Activated naive CD4-positive, alpha-beta T cell treated with anti-CD3 and anti-CD28 coated beads, Interleukin-2, amount 10 ng/mL, durations not matched to agents 7 days and 5 days (primary cell): Measurements from ENCODE around the gene CTSE.

Source experiments
- CTCF ChIA-PET: fragments of 350-600 bp; sonication (Branson Sonifier 250); formaldehyde crosslinking; loops from one replicate; lab custom pipeline; 2021; ENCODE audit warnings: antibody characterized with exemption; lab: Charles Lee
- DNase-seq: peaks from one replicate; pipeline ENCODE4 v3.0.0-alpha.2; 2020
- H3K27ac Mint-ChIP-seq: one replicate; pipeline ENCODE4 v1.8.0; 2021; ENCODE audit warnings: mild to moderate bottlenecking, moderate library complexity, mixed read lengths
- H3K27me3 Mint-ChIP-seq: one replicate; pipeline ENCODE4 v1.8.0; 2021; ENCODE audit warnings: mild to moderate bottlenecking, mixed read lengths
- H3K36me3 Mint-ChIP-seq: one replicate; pipeline ENCODE4 v1.8.0; 2021; ENCODE audit warnings: mixed read lengths
- H3K4me1 Mint-ChIP-seq: one replicate; pipeline ENCODE4 v1.8.0; 2021; ENCODE audit warnings: mixed read lengths
- H3K4me3 Mint-ChIP-seq: one replicate; pipeline ENCODE4 v1.8.0; 2021; ENCODE audit warnings: mild to moderate bottlenecking, moderate library complexity, mixed read lengths
- H3K9me3 Mint-ChIP-seq: one replicate; pipeline ENCODE4 v1.8.0; 2021; ENCODE audit warnings: mixed read lengths

CTSE gene

GRCh38 chr1:206020393-206021007, 3.2 kb downstream of the CTSE start:
- no peaks in the 10 kb centered on the region for H3K36me3 Mint-ChIP-seq
- H3K27me3 Mint-ChIP-seq: peaks cover 52% of the 10 kb centered on the region
- CTCF ChIA-PET: no interaction called here
- no peak overlapping the region for H3K4me3 Mint-ChIP-seq
- H3K4me1 Mint-ChIP-seq: no peaks in the 10 kb centered on the region
- no peaks in the 10 kb centered on the region for H3K9me3 Mint-ChIP-seq
- DNase-seq: no peak
- no peak overlapping the region for H3K27ac Mint-ChIP-seq

- H3K4me1 Mint-ChIP-seq: peaks cover 28% of the 10 kb centered on the region
- CTCF ChIA-PET: interaction anchor here (1.4 kb wide), 1 partner anchor 14 kb away, joined by 4 read pairs; no protein-coding TSS in a partner anchor
- peaks cover 17% of the 10 kb centered on the region for H3K27me3 Mint-ChIP-seq
- no peak overlapping the region for H3K4me3 Mint-ChIP-seq
- DNase-seq: no peak
- H3K36me3 Mint-ChIP-seq: no peaks in the 10 kb centered on the region
- no peaks in the 10 kb centered on the region for H3K9me3 Mint-ChIP-seq
- no peak overlapping the region for H3K27ac Mint-ChIP-seq
Observed at GRCh38 chr1:206015071-206015470, 8.6 kb downstream of the CTSE start.

- no peak for DNase-seq
Observed at GRCh38 chr1:206014601-206015000, 9.1 kb downstream of the CTSE start.

GRCh38 chr1:206013026-206013795, 10.5 kb downstream of the CTSE start:
- no peak overlapping the region for H3K27ac Mint-ChIP-seq
- CTCF ChIA-PET: interaction anchor here (1.4 kb wide), 1 partner anchor 17 kb away, joined by 3 read pairs; no protein-coding TSS in a partner anchor
- peaks cover 28% of the 10 kb centered on the region for H3K4me1 Mint-ChIP-seq

More at GRCh38 chr1:206014601-206015000, 9.1 kb downstream of the CTSE start:
- Mint-ChIP-seq H3K9me3 (no peaks in the 10 kb centered on the region), H3K4me1 (peaks cover 28% of the 10 kb centered on the region), H3K36me3 (no peaks in the 10 kb centered on the region), H3K27me3 (peaks cover 17% of the 10 kb centered on the region), H3K27ac (no peak overlapping the region), H3K4me3 (no peak overlapping the region)
- CTCF ChIA-PET: interaction anchor here (1.4 kb wide), 1 partner anchor 14 kb away, joined by 4 read pairs; no protein-coding TSS in a partner anchor

DNA sequence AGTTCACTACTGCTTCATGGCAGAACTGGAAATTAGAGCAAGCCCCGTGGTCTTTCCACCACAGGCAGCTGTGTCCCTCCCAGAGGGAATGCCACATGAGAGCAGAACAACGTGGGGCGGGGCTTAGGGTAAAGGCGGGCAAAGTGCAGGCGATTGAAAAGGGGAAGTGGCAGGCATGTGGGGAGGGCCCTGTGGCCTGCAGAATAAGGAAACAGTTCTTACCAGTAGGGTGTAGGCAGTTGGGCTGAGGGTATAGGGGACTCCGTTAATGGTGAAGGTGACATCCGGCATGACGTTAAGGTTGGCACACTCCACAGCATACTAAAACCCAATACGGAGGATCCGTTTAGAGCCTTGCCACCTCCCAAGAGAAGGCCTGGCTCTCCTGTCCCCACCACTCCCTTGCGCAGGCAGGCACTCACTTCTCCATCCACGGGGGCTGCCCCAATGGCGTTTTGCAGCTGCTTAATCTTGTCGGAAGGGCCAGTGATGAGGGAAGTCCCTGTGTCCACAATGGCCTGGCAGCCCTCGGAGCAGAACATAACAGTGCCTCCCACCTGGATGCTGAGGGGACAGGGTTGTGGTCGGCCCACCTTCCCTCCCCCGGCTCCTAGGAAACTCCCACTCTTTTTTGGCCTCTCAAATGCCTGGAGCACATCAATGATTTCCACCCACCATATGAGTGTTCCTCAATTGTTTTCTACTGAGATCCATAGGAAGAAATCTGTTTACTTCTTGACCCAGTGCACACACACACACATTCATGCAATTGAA, 11.4 kb downstream of the CTSE start:
- Mint-ChIP-seq H3K9me3 (no peaks in the 10 kb centered on the region), H3K36me3 (no peaks in the 10 kb centered on the region), H3K27ac (peak overlapping the region; percentile 71), H3K27me3 (peaks cover 5% of the 10 kb centered on the region), H3K4me1 (peaks cover 28% of the 10 kb centered on the region), H3K4me3 (no peak overlapping the region)
- CTCF ChIA-PET: interaction anchor here (0.6 to 1.4 kb wide), 3 partner anchors 18 to 644 kb away, joined by 3 read pairs; no protein-coding TSS in a partner anchor
- peak; percentile 65 for DNase-seq

More at GRCh38 chr1:206013026-206013795, 10.5 kb downstream of the CTSE start:
- Mint-ChIP-seq H3K36me3 (no peaks in the 10 kb centered on the region), H3K27me3 (peaks cover 6% of the 10 kb centered on the region), H3K4me3 (no peak overlapping the region), H3K9me3 (no peaks in the 10 kb centered on the region)
- no peak for DNase-seq

DNA sequence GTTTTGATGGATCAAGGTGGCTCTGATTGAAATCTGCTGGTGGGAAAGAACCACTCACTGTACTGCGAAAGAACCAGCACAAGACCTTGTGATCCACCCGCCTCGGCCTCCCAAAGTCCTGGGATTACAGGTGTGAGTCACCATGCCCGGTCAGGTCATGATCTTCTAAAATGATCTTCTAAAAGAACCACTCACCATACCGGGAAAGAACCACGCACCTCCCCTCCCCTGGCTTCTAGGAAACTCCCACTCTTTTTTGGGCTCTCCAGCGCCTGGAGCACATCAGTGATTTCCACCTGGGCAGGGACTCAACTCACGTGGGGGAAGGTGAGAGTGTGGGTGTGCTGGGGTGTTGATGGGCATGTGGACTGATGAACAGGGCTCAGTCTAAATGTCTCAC, 12.6 kb downstream of the CTSE start:
- H3K4me1 Mint-ChIP-seq: peaks cover 28% of the 10 kb centered on the region
- H3K27ac Mint-ChIP-seq: no peak overlapping the region
- peaks cover 15% of the 10 kb centered on the region for H3K27me3 Mint-ChIP-seq
- H3K4me3 Mint-ChIP-seq: no peak overlapping the region
- no peak for DNase-seq
- H3K36me3 Mint-ChIP-seq: no peaks in the 10 kb centered on the region
- H3K9me3 Mint-ChIP-seq: no peaks in the 10 kb centered on the region
- CTCF ChIA-PET: interaction anchor here (1.0 kb wide), 1 partner anchor 19 kb away, joined by 3 read pairs; no protein-coding TSS in a partner anchor

DNA sequence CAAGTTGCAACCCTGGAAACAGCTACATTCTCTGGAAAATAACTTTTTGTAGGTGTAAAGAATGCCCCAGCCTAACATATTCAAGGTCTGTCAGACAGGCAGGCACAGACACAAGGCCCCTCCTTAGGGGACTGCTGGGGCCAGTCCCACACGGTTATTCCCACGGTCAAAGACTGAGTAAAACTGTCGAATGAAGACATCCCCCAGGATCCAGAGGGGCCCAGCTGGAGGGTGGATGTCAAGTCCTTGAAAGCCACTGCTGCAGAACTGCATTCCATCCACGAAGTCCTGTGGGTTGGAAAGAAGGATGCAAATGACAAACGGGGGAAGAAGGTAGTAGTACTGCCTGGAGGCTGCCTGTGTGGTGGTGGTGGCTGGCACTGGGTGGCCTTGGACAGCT, 13.6 kb downstream of the CTSE start:
- CTCF ChIA-PET: interaction anchor here (1.0 kb wide), 1 partner anchor 20 kb away, joined by 3 read pairs; no protein-coding TSS in a partner anchor
- Mint-ChIP-seq H3K27me3 (peaks cover 20% of the 10 kb centered on the region), H3K9me3 (no peaks in the 10 kb centered on the region), H3K4me1 (peaks cover 28% of the 10 kb centered on the region), H3K36me3 (no peaks in the 10 kb centered on the region), H3K27ac (no peak overlapping the region), H3K4me3 (no peak overlapping the region)
- DNase-seq: no peak

DNA sequence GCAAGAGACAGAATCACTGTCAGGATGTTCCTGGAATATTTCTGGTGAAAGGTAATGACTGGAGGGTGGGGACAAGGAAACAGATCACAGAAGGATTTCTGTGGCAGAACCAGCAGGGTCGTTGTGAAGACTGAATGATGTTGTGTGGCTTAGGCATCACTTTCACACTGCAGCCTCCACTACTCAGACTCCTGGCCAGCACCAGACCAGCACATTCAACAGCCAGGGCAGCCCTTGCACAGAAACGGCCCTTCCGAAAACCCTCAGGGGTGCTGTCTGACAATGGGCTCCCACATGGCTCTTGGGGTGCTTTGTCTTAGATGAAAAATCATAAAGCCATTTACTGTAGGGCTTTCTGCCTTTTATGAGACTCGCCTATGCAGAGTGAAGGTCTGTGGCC, 16.7 kb downstream of the CTSE start:
- Mint-ChIP-seq H3K27ac (no peak overlapping the region), H3K36me3 (no peaks in the 10 kb centered on the region), H3K9me3 (peaks cover 7% of the 10 kb centered on the region), H3K27me3 (peaks cover 24% of the 10 kb centered on the region), H3K4me1 (peaks cover 11% of the 10 kb centered on the region), H3K4me3 (no peak overlapping the region)
- CTCF ChIA-PET: interaction anchor here (1.0 to 1.2 kb wide), 2 partner anchors 10 to 29 kb away, joined by 3 read pairs; no protein-coding TSS in a partner anchor
- no peak for DNase-seq

GRCh38 chr1:206005778-206006180, 17.9 kb downstream of the CTSE start:
- CTCF ChIA-PET: interaction anchor here (0.9 to 1.0 kb wide), 2 partner anchors 9 to 10 kb away, joined by 3 read pairs; no protein-coding TSS in a partner anchor
- Mint-ChIP-seq H3K36me3 (no peaks in the 10 kb centered on the region), H3K9me3 (peaks cover 7% of the 10 kb centered on the region), H3K27me3 (peaks cover 25% of the 10 kb centered on the region), H3K4me3 (no peak overlapping the region), H3K27ac (no peak overlapping the region), H3K4me1 (peaks cover 4% of the 10 kb centered on the region)
- no peak for DNase-seq

DNA sequence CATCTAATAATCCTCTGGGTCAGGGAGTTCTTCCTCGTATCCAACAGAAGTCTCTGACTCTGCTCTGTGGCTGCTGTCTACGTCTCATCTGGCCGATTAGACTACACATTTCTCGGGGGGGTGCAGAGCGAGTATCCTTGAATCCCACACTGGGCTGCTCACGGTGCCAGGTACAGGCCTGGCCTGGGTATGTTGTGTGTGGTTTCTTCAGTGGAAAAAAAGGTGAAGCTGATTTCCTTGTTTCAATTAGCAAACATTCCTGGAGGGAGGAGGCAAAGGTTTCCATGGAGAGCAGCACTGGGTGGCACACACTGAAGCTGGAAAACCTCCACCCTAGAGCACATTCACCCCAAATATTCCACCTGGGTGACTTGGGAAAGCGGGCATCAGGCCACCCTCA, 18.5 kb downstream of the CTSE start:
- no peaks in the 10 kb centered on the region for H3K4me1 Mint-ChIP-seq
- no peaks in the 10 kb centered on the region for H3K36me3 Mint-ChIP-seq
- CTCF ChIA-PET: interaction anchor here (0.9 kb wide), 1 partner anchor 11 kb away, joined by 3 read pairs; no protein-coding TSS in a partner anchor
- peaks cover 25% of the 10 kb centered on the region for H3K27me3 Mint-ChIP-seq
- no peak overlapping the region for H3K27ac Mint-ChIP-seq
- no peak overlapping the region for H3K4me3 Mint-ChIP-seq
- DNase-seq: no peak
- H3K9me3 Mint-ChIP-seq: peaks cover 7% of the 10 kb centered on the region

GRCh38 chr1:206004826-206005225, 18.9 kb downstream of the CTSE start:
- H3K9me3 Mint-ChIP-seq: peaks cover 7% of the 10 kb centered on the region
- H3K4me1 Mint-ChIP-seq: no peaks in the 10 kb centered on the region
- H3K4me3 Mint-ChIP-seq: no peak overlapping the region
- H3K27ac Mint-ChIP-seq: no peak overlapping the region
- no peak for DNase-seq
- no peaks in the 10 kb centered on the region for H3K36me3 Mint-ChIP-seq
- CTCF ChIA-PET: interaction anchor here (0.9 kb wide), 1 partner anchor 11 kb away, joined by 3 read pairs; no protein-coding TSS in a partner anchor
- peaks cover 25% of the 10 kb centered on the region for H3K27me3 Mint-ChIP-seq

GRCh38 chr1:206003854-206004800, 19.6 kb downstream of the CTSE start:
- Mint-ChIP-seq H3K36me3 (no peaks in the 10 kb centered on the region), H3K9me3 (peaks cover 7% of the 10 kb centered on the region), H3K4me1 (no peaks in the 10 kb centered on the region), H3K4me3 (no peak overlapping the region), H3K27me3 (peaks cover 25% of the 10 kb centered on the region), H3K27ac (no peak overlapping the region)
- CTCF ChIA-PET: interaction anchor here (1.0 kb wide), 1 partner anchor 18 kb away, joined by 3 read pairs; no protein-coding TSS in a partner anchor
- no peak for DNase-seq
